Muscle layer of colon (tissue), 2 donors: ENCODE data around the gene CLSTN3.
"Not testable (repeated sequence)": the region's sequence is repeated elsewhere in the genome, so short reads cannot be mapped to it uniquely, and the experiment has no call there.

Experiments
- H3K27ac ChIP-seq: one replicate; pipeline ENCODE4 v1.7.0; 2013; ENCODE audit warnings: low read depth, mild to moderate bottlenecking, low read length, moderate library complexity
- H3K27me3 ChIP-seq, 2 donors: one replicate each; pipeline ENCODE4 v1.7.0; 2013; ENCODE audit warnings: low read length in 2 of 2, mild to moderate bottlenecking in 2 of 2; ENCODE audit not compliant: insufficient read depth in 2 of 2, control insufficient read depth in 1 of 2
- H3K36me3 ChIP-seq: one replicate; pipeline ENCODE4 v1.7.0; 2013; ENCODE audit warnings: mild to moderate bottlenecking, low read length; ENCODE audit not compliant: insufficient read depth
- H3K4me1 ChIP-seq: one replicate; pipeline ENCODE4 v1.7.0; 2013; ENCODE audit warnings: mild to moderate bottlenecking, low read length; ENCODE audit not compliant: insufficient read depth
- H3K4me3 ChIP-seq, 2 donors: one replicate each; pipeline ENCODE4 v1.7.0; 2013; ENCODE audit warnings: low read length in 2 of 2, low read depth in 1 of 2, mild to moderate bottlenecking in 1 of 2, moderate library complexity in 1 of 2
- H3K9ac ChIP-seq: one replicate; pipeline ENCODE4 v1.7.0; 2013; ENCODE audit warnings: low read length
- H3K9me3 ChIP-seq: one replicate; pipeline ENCODE4 v1.7.0; 2013; ENCODE audit warnings: mild to moderate bottlenecking, low read length
- donor health status: abdominal sarcoma.
- donor health status: Adenocarcinoma of cecum.

The CLSTN3 gene

GRCh38 chr12:7178481-7178880 is 48.3 kb downstream of the CLSTN3 start:
- no peaks in the 10 kb centered on the region for H3K9me3 ChIP-seq
- no peak overlapping the region for H3K4me3 ChIP-seq
- H3K9ac ChIP-seq: no peak overlapping the region
- H3K4me1 ChIP-seq: no peaks in the 10 kb centered on the region
- no peak overlapping the region for H3K27ac ChIP-seq
- no peaks in the 10 kb centered on the region for H3K27me3 ChIP-seq
- H3K36me3 ChIP-seq: no peaks in the 10 kb centered on the region

GRCh38 chr12:7180685-7181084 is 50.5 kb downstream of the CLSTN3 start:
- no peaks in the 10 kb centered on the region for H3K27me3 ChIP-seq
- H3K36me3 ChIP-seq: no peaks in the 10 kb centered on the region
- H3K27ac ChIP-seq: no peak overlapping the region
- no peak overlapping the region for H3K4me3 ChIP-seq
- no peaks in the 10 kb centered on the region for H3K4me1 ChIP-seq
- H3K9ac ChIP-seq: no peak overlapping the region
- H3K9me3 ChIP-seq: no peaks in the 10 kb centered on the region

GRCh38 chr12:7186058-7186457 is 55.9 kb downstream of the CLSTN3 start:
- H3K27me3 ChIP-seq, H3K4me3 ChIP-seq, H3K9me3 ChIP-seq, H3K36me3 ChIP-seq, H3K9ac ChIP-seq, H3K27ac ChIP-seq: not testable (repeated sequence)
- peaks cover 16% of the 10 kb centered on the region for H3K4me1 ChIP-seq

- Histone ChIP-seq H3K9ac (peak overlapping the region; percentile 71), H3K9me3 (no peaks in the 10 kb centered on the region), H3K4me1 (peaks cover 18% of the 10 kb centered on the region), H3K27me3 (no peaks in the 10 kb centered on the region), H3K4me3 (peak overlapping the region; percentile 59 to 94), H3K36me3 (peaks cover 20% of the 10 kb centered on the region), H3K27ac (peak overlapping the region; percentile 88)
Observed at GRCh38 chr12:7188562-7189397, 58.6 kb downstream of the CLSTN3 start.

GRCh38 chr12:7189398-7190267 is 59.5 kb downstream of the CLSTN3 start, which contains the start of gene PEX5:
PEX5 (plus strand) TSS chr12:7189686; CDS start chr12:7190378, 692 bp downstream.
- H3K27me3 ChIP-seq: no peaks in the 10 kb centered on the region
- H3K4me3 ChIP-seq: peak within 1 kb of the TSS; percentile 59 to 94
- peak within 1 kb of the TSS; percentile 88 for H3K27ac ChIP-seq
- peaks cover 20% of the 10 kb centered on the region for H3K36me3 ChIP-seq
- H3K9ac ChIP-seq: peak within 1 kb of the TSS; percentile 71
- H3K4me1 ChIP-seq: peaks cover 18% of the 10 kb centered on the region
- H3K9me3 ChIP-seq: no peaks in the 10 kb centered on the region

- Histone ChIP-seq H3K27ac (peak overlapping the region; percentile 88), H3K27me3 (no peaks in the 10 kb centered on the region), H3K9me3 (no peaks in the 10 kb centered on the region), H3K36me3 (peaks cover 20% of the 10 kb centered on the region), H3K4me1 (peaks cover 18% of the 10 kb centered on the region), H3K4me3 (peak overlapping the region; percentile 59 to 94), H3K9ac (peak overlapping the region; percentile 22)
Observed at GRCh38 chr12:7190268-7191055, 60.3 kb downstream of the CLSTN3 start.

GRCh38 chr12:7193674-7194073 is 63.5 kb downstream of the CLSTN3 start:
- Histone ChIP-seq H3K27me3 (no peaks in the 10 kb centered on the region), H3K4me3 (no peak overlapping the region), H3K9ac (no peak overlapping the region), H3K9me3 (no peaks in the 10 kb centered on the region), H3K27ac (no peak overlapping the region), H3K4me1 (peaks cover 9% of the 10 kb centered on the region), H3K36me3 (peaks cover 20% of the 10 kb centered on the region)

- Histone ChIP-seq H3K27me3 (no peaks in the 10 kb centered on the region), H3K4me3 (no peak overlapping the region), H3K4me1 (no peaks in the 10 kb centered on the region), H3K9me3 (no peaks in the 10 kb centered on the region), H3K9ac (no peak overlapping the region), H3K27ac (no peak overlapping the region), H3K36me3 (peaks cover 27% of the 10 kb centered on the region)
Observed at GRCh38 chr12:7197841-7198240, 67.7 kb downstream of the CLSTN3 start.

- Histone ChIP-seq H3K9ac (no peak overlapping the region), H3K9me3 (no peaks in the 10 kb centered on the region), H3K36me3 (peaks cover 56% of the 10 kb centered on the region), H3K4me3 (no peak overlapping the region), H3K27me3 (no peaks in the 10 kb centered on the region), H3K4me1 (no peaks in the 10 kb centered on the region), H3K27ac (no peak overlapping the region)
Observed at GRCh38 chr12:7203109-7203508, 72.9 kb downstream of the CLSTN3 start.

GRCh38 chr12:7205091-7205490 is 74.9 kb downstream of the CLSTN3 start:
- H3K9ac ChIP-seq: no peak overlapping the region
- H3K9me3 ChIP-seq: no peaks in the 10 kb centered on the region
- no peak overlapping the region for H3K27ac ChIP-seq
- peaks cover 76% of the 10 kb centered on the region for H3K36me3 ChIP-seq
- no peak overlapping the region for H3K4me3 ChIP-seq
- no peaks in the 10 kb centered on the region for H3K4me1 ChIP-seq
- no peaks in the 10 kb centered on the region for H3K27me3 ChIP-seq

GRCh38 chr12:7206691-7207090 is 76.5 kb downstream of the CLSTN3 start:
- Histone ChIP-seq H3K27ac (no peak overlapping the region), H3K27me3 (no peaks in the 10 kb centered on the region), H3K4me3 (no peak overlapping the region), H3K4me1 (no peaks in the 10 kb centered on the region), H3K36me3 (peaks cover 80% of the 10 kb centered on the region), H3K9ac (no peak overlapping the region), H3K9me3 (no peaks in the 10 kb centered on the region)
